Cardiac fibroblast (primary cell): Measurements from ENCODE around the gene DCLK2.
"Not testable (repeated sequence)": the region's sequence is repeated elsewhere in the genome, so short reads cannot be mapped to it uniquely, and the experiment has no call there.

Source experiments
- DNase-seq, 2 donors: peaks; one replicate each; pipeline versions ENCODE4 v3.0.0 to v3.0.0-alpha.2; 2010; ENCODE audit warnings: low read depth in 2 of 2
- H3K4me3 ChIP-seq, 2 donors: replicated peaks in 1 of 2; 1 replicate in 1 of 2; 2 replicates in 1 of 2; pipeline ENCODE4 v1.5.1; 2011; ENCODE audit warnings: low read depth in 2 of 2, low read length in 2 of 2, mild to moderate bottlenecking in 2 of 2, moderate library complexity in 1 of 2
- CTCF ChIP-seq: IDR thresholded peaks from one replicate; pipeline ENCODE4 v1.5.1; 2011; ENCODE audit warnings: low read depth, mild to moderate bottlenecking, low read length, inconsistent platforms

DCLK2 gene

GRCh38 chr4:150182794-150183193, 104.5 kb downstream of the DCLK2 start:
- H3K4me3 ChIP-seq = no peak overlapping the region
- no peak for TF ChIP-seq CTCF
- no peak for DNase-seq

GRCh38 chr4:150185033-150185432, 106.8 kb downstream of the DCLK2 start:
- not testable (repeated sequence) for DNase-seq

GRCh38 chr4:150192986-150193385, 114.7 kb downstream of the DCLK2 start:
- no peak for DNase-seq
- no peak for TF ChIP-seq CTCF
- H3K4me3 ChIP-seq = no peak overlapping the region

More at GRCh38 chr4:150185033-150185432, 106.8 kb downstream of the DCLK2 start:
- H3K4me3 ChIP-seq = not testable (repeated sequence)

GRCh38 chr4:150197256-150197655, 119.0 kb downstream of the DCLK2 start:
- not testable (repeated sequence) for H3K4me3 ChIP-seq, DNase-seq

GRCh38 chr4:150199056-150199455, 120.8 kb downstream of the DCLK2 start:
- DNase-seq = no peak
- H3K4me3 ChIP-seq = no peak overlapping the region
- TF ChIP-seq CTCF = no peak

GRCh38 chr4:150205016-150205415, 126.8 kb downstream of the DCLK2 start:
- no peak overlapping the region for H3K4me3 ChIP-seq
- TF ChIP-seq CTCF = no peak
- no peak for DNase-seq

GRCh38 chr4:150206265-150206664, 128.0 kb downstream of the DCLK2 start:
- no peak overlapping the region for H3K4me3 ChIP-seq
- TF ChIP-seq CTCF = no peak
- no peak for DNase-seq

- H3K4me3 ChIP-seq = no peak overlapping the region
- no peak for DNase-seq
- no peak for TF ChIP-seq CTCF
Observed at GRCh38 chr4:150206954-150207353, 128.7 kb downstream of the DCLK2 start.
